GM21825 (cell line): Measurements from ENCODE around the gene KIF5A.
"Not testable (repeated sequence)": the region's sequence is repeated elsewhere in the genome, so short reads cannot be mapped to it uniquely, and the experiment has no call there.

Source experiments
- ATAC-seq: cut with Tn5 transposase; IDR thresholded peaks from one replicate; pipeline ENCODE4 v1.9.1; 2021; ENCODE audit warnings: mild to moderate bottlenecking, moderate library complexity; ENCODE audit not compliant: unreplicated experiment

KIF5A gene

GRCh38 chr12:57549909-57550640, at the start of gene KIF5A:
TSS of gene KIF5A (plus strand) at chr12:57550044. CDS start at chr12:57550272, 228 bp downstream.
- ATAC-seq: no peak

GRCh38 chr12:57500213-57500612, 49.6 kb upstream of the KIF5A start:
- no peak for ATAC-seq

GRCh38 chr12:57502311-57502969, 47.4 kb upstream of the KIF5A start:
- not testable (repeated sequence) for ATAC-seq

DNA sequence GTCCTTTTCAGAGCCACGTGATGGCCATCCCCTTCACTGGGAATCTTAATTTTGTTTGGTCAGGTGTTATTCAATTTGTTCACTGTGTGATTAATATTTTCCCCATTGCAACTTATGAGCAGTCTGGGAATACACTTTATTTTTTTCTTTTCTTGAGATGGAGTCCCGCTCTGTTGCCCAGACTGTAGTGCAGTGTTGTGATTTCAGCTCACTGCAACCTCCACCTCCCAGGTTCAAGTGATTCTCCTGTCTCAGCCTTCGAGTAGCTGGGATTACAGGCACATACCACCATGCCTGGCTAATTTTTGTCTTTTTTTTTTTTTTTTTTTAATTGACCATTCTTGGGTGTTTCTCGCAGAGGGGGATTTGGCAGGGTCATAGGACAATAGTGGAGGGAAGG, 43.3 kb upstream of the KIF5A start:
- not testable (repeated sequence) for ATAC-seq

- ATAC-seq: not testable (repeated sequence)
Measured at GRCh38 chr12:57507796-57508195, 42.0 kb upstream of the KIF5A start.

GRCh38 chr12:57511161-57511560, 38.7 kb upstream of the KIF5A start:
- no peak for ATAC-seq

GRCh38 chr12:57511588-57512325, 38.1 kb upstream of the KIF5A start:
- ATAC-seq: no peak

GRCh38 chr12:57512665-57513064, 37.2 kb upstream of the KIF5A start:
- ATAC-seq: no peak

DNA sequence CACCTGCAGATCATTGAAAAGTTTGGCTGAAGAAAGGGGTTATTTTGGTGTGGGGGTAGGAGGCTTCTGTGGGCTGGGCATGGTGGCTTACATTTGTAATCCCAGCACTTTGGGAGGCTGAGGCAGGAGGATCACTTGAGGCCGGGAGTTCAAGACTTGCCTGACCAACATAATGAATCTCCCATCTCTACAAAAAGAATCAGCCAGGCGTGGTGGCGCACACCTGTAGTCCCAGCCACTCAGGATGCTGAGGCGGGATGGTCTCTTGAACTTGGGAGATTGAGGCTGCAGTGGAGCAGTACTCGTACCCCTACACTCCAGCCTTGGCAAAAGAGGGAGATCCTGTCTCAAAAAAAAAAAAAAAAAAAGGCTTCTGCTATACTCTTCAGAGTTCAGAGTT, 36.6 kb upstream of the KIF5A start:
- ATAC-seq: no peak

- ATAC-seq: not testable (repeated sequence)
Measured at GRCh38 chr12:57513677-57514076, 36.2 kb upstream of the KIF5A start.

DNA sequence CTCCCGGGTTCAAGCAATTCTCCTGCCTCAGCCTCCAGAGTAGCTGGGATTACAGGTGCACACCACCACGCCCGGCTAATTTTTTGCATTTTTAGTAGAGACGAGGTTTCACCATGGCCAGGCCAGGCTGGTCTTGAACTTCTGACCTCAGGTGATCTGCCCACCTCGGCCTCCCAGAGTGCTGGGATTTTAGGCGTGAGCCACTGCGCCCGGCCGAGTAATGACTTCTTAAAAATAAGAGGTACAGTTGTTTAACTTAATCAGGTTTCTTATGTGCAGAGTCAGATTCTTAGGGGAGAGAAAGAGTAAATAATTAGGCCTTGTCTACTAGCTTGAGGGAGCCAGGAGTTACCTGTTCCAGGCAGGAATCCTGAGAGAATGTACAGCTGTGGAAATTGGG, 35.6 kb upstream of the KIF5A start:
- ATAC-seq: not testable (repeated sequence)

- no peak for ATAC-seq
Measured at GRCh38 chr12:57514720-57515407, 35.0 kb upstream of the KIF5A start.

GRCh38 chr12:57515408-57515933, 34.4 kb upstream of the KIF5A start:
- ATAC-seq: no peak

DNA sequence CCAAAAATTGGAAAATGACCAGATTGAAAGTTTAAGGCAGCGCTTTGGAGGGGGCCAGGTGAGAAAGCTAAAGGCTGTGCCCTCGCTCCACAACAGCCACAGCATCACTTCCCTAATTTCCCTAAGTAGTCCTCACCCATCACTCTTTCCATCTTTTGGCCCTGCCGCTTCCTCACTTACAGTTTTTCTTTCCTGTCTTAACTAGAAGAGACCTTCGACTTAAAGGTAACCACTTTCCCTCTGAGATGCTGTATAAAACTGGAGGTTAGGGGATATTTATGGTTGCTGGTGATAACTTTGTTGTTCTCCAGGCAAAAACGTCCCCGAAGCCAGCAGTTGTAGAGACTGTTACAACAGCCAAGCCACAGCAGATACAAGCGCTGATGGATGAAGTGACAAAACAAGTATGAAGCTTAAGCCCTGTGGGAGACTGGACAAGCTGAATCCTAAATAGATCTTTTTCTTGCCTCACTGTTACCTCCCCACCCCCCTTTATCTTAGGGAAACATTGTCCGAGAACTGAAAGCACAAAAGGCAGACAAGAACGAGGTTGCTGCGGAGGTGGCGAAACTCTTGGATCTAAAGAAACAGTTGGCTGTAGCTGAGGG, 33.8 kb upstream of the KIF5A start:
- no peak for ATAC-seq

DNA sequence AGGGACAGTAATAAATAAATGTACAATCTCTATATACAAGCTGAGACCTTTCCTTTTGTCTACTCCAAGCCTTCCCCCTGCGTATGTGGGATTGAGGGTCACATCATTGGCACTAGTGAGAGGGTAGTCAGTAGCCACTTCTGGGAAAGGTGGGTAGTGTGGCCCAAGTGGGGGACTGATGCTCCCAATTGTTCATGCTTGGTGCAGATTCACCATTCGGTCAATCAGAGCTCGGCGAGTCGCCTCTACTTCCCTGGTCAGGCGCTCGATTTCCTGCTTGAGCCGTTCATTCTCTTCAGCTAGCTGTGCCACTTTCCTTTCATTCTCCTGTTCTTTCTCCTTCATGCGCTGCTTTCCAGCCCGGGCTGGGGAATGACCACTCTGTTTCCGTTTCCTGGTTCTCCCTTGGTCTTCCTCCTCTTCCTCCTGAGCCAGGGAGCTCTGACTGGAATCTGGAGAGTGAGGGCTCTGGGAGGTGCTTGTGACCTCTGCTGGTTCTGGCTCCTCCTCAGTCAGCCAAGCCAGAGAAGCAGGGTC, 33.2 kb upstream of the KIF5A start:
- ATAC-seq: no peak

GRCh38 chr12:57517187-57517586, 32.7 kb upstream of the KIF5A start:
- ATAC-seq: no peak

DNA sequence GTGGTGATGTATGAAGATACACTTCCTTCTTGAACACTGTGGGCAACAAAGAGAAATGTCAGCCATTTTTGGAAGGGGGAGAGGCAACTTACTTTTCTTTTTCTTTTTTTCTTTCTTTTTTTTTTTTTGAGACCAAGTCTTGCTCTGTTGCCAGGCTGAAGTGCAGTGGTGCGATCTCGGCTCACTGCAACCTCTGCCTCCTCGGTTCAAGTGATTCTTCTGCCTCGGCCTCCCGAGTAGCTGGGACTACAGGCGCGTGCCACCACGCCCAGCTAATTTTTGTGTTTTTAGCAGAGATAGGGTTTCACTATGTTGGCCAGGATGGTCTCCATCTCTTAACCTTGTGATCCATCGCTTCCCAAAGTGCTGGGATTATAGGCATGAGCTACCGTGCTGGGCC, 32.1 kb upstream of the KIF5A start:
- ATAC-seq: not testable (repeated sequence)

DNA sequence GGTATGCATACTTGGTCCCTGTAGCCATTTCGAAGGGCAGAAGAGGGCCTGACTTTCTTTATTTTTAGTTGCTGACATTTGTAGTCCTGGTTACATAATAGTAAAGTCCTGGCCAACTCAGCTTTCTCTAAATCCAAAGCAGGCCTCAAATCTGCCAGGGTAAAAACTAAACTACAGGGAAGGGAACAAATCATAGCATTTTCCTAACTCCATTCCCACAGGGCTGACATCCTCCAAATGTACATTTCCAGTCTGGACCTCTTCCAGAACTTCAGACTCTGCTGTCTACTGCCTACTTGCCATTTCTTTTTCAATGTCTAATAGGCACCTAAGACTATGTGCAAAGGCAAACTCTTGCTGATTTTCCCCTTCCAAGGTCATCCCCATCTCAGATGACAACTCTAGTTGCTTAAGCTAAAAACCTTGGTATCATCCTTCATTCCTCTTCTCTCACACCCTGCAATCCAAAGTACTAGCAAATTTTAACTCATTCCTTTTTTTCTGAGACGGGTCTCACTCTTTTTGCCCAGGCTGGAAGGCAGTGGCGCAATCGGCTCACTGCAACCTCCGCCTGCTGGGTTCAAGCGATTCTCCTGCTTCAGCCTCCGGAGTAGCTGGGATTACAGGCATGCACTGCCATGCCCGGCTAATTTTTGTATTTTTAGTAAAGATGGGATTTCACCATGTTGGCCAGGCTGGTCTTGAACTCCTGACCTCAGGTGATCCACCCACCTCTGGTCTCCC, 31.5 kb upstream of the KIF5A start:
- ATAC-seq: no peak

DNA sequence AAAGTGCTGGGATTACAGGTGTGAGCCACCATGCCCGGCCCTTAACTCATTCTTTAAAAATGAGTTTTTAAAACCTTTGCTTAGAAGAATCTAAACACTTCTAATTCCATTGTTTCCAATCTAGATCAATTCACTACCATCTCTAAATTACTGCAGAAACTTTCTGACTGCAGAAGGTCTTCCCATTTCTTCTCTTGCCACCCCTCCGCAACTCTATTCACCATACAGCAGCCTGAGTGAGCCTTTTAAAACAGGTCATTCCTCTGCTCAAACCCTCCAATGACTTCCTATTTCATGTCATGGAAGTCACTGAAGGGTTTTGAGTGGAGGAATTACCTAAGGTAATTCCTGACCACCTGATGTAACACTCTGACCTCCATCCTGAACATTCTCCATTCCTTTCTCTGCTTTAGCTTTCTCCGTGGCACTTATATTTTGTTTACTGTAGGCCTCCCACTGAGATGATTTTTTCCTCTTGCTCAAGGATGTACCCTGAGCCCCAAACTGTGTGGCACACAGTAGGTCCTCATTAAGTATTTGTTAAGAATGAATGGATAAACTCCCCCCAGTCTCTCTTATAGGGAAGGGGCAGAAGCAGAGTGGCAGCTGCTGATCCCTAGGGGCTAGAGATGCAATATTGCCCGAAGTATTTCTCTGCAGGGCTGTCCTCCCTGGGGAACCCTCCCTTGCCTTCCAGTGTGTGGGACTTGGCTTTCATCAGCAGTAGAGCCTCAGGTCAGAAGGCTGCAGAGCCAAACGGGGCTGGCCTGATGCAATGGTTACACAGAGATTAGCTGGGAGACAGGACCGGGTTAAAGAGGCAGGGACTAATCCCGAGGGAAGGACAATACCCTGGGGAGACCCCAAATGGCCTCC, 30.7 kb upstream of the KIF5A start:
- ATAC-seq: no peak
